T-helper 1 cell (primary cell): ENCODE results near the gene DISP3.

Experiments
- DNase-seq, 5 donors: peaks; one replicate each; pipeline ENCODE4 v3.0.0-alpha.2; 2012 to 2020

The DISP3 gene

GRCh38 chr1:11550664-11551283, 71.8 kb downstream of the DISP3 start:
- DNase-seq, result peak in 1 of 5 donors; percentile 46

- no peak for DNase-seq
These were observed 79.3 kb downstream of the DISP3 start for GRCh38 chr1:11558276-11558675.

DNA sequence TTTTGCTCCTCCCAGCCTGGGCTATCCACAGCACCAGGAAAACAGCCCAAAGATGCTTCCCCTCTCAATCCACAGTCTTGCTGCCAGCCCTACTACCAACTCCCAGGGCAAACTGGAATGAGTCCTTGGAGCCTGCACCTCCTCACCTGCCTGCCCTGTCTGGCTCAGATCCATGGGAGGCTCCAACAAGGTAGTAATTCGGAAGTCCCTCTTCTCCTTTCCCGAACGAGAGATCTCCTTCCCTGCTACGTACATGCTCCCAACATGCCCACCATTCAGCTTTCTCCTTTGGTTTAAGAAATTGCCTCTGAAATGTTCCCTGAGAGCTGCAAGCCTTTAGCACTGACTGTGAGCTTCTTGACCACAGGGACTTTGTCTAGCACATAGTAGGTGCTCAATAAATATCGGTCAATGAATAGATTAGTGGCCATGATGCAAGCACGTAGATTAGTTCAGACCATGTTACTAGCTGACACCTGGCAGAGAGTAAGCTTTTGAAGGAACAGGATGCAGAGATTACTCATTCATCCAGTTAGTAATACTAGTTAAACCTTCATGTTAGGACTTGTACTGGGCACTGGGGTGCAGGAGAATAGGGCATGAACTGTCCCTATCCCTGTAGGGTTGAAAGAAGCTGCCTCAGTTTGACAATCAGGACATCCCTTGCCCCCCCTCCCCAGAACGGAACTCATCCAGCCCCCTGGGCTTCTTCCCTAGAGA, 80.1 kb downstream of the DISP3 start:
- DNase-seq, result no peak

DNA sequence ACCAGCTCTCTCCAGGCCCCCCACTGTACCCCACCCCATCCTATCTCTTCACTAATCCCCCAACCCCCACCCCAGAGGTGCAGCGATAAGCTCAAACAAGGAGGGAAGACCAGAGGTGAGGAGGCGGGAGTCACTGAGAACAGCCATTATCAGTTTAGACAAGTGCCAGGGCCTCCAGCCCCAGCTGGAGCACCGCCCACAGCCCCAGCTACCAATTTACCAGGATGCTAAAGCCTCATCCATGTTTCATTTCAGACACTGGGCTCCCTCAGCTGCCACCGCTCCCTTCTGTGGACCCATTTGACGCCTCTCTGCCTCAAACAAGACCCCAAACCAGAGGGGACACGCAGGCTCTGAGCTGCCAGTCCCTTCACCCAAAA, 80.6 kb downstream of the DISP3 start:
- DNase-seq, result no peak

- no peak for DNase-seq
These were observed 81.1 kb downstream of the DISP3 start for GRCh38 chr1:11560061-11560460.

- no peak for DNase-seq
These were observed 82.8 kb downstream of the DISP3 start for GRCh38 chr1:11561740-11562139.

- no peak for DNase-seq
These were observed 83.7 kb downstream of the DISP3 start for GRCh38 chr1:11562664-11563063.

GRCh38 chr1:11563560-11564069, 84.7 kb downstream of the DISP3 start:
- no peak for DNase-seq

DNA sequence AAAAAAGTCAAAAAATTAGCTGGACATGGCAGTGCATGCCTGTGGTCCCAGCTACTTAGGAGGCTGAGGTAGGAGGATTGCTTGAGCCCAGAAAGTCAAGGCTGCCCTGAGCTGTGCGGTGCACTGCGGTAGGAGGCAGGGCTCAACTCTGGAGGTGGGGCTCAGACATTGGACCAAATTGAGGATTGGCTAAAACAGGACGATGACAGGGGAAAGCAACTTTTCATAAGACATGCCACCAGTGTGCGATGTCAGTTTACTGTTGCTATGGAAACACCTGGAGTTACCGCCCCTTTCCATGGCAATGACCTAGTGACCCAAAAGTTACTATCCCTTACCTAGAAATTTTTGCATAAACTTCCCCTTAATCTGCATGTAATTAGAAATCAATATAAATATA, 85.3 kb downstream of the DISP3 start:
- no peak for DNase-seq

- no peak for DNase-seq
These were observed 87.3 kb downstream of the DISP3 start for GRCh38 chr1:11566042-11566850.

DNA sequence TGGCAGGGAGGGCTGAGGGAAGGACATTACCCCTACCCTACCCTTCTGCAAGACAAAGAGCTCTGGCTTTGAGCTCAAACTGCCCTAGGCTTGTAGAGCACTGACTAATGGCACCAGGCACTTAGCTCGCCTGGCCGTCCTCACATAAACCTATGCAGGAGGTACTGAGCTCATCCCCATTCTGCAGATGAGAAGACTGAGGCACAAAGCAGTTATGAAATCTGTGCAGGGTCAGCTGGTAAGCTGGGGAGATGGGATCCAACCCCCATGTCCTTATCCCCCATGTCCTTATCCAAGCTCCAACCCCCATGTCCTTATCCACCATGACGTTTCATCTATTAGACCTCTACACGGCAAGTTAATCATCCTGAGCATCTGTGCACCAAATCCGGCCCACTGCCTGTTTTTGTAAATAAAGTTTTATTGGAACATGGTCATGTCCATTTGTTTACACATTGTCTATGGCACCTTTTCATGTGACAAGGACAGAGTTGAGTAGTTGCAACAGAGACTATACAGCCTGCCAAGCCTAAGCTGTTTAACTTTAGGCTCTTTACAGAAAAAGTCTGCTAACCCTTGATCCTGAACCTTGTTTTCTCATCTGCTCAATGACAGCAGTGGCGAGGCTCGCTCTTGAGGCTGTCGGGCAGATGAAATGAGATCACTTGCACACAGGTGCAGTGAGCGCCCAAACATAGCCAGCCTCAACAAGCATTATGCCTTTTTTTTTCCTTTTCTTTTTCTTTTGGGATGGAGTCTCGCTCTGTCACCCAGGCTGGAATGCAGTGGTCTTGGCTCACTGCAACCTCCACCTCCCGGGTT, 88.5 kb downstream of the DISP3 start:
- DNase-seq, result no peak

GRCh38 chr1:11568687-11569086, 89.7 kb downstream of the DISP3 start:
- DNase-seq, result no peak

GRCh38 chr1:11569551-11569950, 90.6 kb downstream of the DISP3 start:
- DNase-seq, result no peak

GRCh38 chr1:11569954-11570353, 91.0 kb downstream of the DISP3 start:
- no peak for DNase-seq

DNA sequence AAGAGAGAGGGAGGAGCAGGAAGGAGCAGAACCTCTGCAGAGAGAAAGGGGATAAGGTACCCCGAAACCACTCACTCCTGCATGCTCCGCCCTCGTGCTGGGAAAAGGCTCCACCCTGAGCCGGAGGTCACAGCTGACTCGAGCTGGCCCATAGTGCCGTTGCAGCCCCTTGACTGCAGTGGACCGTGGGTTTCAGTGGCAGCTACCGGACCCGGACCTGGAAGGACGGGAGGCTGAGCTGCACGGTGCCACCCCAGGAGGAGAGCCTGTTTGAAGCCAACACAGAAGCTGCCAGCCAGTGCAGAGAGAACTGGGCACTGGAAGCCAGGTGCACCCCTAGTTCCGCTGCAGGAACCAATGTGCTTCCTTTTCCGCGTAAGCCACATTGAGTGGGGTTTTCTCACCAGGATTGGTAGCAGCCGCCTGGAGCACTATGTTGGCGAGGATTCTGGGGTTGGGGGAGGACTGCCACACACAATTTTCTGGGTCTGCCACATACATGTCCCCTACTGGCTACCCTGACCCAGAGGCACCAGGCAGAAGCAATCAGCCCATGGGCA, 91.9 kb downstream of the DISP3 start:
- DNase-seq, result no peak

- DNase-seq, result peak in 1 of 5 donors; percentile 9
These were observed 93.1 kb downstream of the DISP3 start for GRCh38 chr1:11571906-11572616.

DNA sequence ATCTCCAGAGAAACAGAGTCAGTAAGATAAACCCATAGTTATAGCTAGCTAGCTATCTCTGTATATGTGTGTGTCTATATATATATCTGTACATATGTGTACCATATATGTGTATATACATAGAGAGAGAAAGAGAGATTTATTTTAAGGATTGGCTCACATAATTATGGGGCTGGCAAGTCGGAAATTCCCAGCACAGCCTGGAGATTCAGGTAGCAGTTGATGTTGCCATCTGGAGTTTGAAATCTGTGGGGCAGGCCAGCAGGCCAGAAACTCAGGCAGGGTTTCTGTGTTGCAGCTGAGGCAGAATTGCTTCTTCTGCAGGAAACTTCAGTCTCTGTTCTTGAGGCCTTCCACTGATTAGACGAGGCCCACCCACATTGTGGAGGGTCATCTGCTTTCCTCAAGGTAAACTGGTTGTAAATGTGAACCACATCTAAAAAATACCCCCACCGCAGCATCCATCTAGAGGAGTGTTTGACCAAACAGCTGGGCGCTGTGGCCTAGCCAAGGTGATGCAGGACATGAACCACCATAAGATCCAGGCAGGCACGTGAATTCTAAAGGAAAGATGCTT, 94.2 kb downstream of the DISP3 start:
- DNase-seq, result no peak

- no peak for DNase-seq
These were observed 96.6 kb downstream of the DISP3 start for GRCh38 chr1:11575553-11575952.

DNA sequence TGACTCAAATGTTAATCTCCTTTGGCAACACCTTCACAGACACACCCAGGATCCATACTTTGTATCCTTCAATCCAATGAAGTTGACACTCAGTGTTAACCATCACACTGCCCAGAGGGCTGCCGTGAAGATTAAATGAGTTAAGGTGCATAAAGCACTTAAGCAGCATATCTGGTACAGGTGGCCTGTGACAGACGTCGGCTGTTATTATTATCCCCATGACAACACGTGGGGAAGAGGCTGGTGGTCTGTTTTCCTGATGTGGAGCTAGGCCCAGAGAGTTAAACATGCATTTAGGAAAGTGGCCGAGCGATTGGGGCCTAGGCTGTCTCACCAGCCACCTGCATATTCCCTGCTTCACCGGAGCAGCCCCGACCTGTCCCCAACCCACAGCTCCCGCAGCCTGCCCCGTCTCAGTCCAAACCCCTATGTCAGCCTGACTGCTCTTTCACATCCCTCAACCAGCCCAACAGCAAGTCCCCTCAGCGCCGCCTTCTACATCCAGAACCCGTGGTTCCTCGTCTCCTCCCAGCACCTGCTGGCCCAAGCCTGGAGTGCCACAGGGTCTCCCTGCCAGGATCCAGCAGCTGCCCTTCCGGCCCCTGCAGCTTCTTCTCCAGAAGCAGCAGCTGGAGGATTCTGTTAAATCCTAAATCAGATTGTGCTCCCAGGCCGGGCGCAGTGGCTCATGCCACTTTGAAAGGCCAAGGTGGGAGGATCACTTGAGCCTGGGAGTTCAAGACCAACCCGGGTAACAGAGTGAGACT, 97.3 kb downstream of the DISP3 start:
- no peak for DNase-seq

- DNase-seq, result no peak
These were observed 99.0 kb downstream of the DISP3 start for GRCh38 chr1:11578004-11578403.

GRCh38 chr1:11579506-11579905, 100.6 kb downstream of the DISP3 start:
- no peak for DNase-seq
